ENCODE measurements around the gene PTGDR. TPM values are rescaled to one million over a fixed set of nuclear protein-coding genes. Genes with fewer than 3 reads are reported as not detected.

PTGDR gene
- total RNA-seq, 1 experiment from 2014 or later = not detected

DNA sequence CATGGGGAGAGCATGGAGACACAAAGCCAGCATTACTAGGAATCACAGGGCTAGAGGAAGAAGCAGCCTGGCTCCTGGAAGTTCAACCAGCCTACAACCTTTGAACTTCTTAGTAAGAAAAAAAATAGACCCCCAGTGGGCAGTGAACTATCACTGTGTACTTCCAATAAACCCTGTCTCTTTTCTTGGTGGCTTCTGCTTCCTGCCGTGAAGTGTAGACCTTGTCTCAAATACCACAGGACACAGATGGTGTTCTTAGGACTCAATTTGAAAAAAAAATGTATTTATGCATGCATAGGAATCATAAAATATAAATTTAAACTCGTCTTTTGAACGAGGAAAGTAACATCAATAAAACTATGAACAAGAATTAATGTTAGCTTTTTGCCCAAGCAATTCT, 43.0 kb downstream of the PTGDR start:
- no peak for DNase-seq (ENCODE audit: low spot score)

DNA sequence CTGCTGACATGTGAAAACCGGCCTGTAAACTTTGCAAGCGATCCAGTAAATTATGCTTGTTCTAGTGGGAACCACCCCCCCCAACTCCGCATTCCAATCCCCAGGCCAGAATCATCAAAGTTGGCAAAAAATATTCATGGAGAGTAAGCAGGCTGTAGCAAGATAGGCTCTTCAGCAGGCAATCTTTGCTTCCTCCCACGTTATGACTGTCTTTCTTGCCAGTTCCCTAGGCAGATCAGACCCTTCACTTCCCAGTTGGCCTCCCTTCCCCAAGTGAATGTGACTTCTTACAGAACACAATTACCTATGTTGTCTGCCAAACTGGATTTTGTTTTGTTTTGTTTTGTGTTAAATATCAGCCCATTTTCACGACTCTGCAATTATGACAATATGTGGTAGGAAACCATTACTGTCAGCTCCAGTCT, 45.4 kb downstream of the PTGDR start:
- DNase-seq (ENCODE audit: low spot score) = no peak

DNA sequence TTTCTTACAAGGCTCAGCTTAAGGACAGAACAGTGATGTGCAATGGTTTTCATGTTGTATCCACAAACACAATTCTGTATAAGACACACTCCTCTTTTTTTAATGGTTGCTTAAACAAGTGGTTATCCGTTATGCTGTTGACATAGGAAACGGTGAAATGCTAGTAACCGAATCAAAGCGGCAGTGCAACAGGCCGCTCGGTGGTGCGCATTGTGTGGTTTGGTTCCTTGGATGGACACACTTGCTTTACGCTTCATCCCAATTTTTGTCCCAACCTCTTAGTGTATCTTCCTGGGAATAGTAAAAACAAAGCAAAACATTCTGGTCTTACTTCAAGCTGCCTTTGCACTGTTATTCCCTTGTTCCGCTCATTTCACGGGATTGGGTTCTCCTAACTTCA, 46.0 kb downstream of the PTGDR start:
- no peak for DNase-seq (ENCODE audit: low spot score)

DNA sequence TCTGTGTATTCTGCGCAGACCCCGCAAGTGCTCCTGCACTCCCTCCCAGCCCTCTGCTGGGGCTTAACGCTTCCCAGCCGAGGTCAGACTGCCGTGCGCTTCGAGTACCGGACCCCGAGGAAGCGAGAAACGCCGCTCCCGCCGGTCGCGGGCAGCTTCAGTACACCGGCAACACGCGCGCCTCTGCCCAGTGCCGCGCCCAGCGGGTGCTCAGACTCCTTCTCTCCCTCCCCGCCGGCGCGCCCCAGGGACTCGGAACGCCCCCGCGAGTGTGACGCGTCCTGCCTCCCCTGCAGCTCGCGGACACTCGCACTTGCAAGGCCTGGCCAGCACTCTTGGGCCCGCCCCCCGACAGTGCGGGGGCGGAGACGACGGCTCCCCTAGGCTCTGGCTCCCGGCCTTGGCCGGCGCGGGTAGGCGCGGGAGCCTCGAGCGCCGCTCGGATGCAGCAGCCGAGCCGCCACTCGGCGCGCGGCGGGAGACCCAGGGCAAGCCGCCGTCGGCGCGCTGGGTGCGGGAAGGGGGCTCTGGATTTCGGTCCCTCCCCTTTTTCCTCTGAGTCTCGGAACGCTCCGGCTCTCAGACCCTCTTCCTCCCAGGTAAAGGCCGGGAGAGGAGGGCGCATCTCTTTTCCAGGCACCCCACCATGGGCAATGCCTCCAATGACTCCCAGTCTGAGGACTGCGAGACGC, 46.6 kb downstream of the PTGDR start, which contains the start of gene PTGER2:
Gene PTGER2, plus strand, starts transcription at position 410 of the 692 bp plus-strand sequence. Its CDS starts 237 bp downstream, at position 647.
- peak; percentile 58 for DNase-seq (ENCODE audit: low spot score)

DNA sequence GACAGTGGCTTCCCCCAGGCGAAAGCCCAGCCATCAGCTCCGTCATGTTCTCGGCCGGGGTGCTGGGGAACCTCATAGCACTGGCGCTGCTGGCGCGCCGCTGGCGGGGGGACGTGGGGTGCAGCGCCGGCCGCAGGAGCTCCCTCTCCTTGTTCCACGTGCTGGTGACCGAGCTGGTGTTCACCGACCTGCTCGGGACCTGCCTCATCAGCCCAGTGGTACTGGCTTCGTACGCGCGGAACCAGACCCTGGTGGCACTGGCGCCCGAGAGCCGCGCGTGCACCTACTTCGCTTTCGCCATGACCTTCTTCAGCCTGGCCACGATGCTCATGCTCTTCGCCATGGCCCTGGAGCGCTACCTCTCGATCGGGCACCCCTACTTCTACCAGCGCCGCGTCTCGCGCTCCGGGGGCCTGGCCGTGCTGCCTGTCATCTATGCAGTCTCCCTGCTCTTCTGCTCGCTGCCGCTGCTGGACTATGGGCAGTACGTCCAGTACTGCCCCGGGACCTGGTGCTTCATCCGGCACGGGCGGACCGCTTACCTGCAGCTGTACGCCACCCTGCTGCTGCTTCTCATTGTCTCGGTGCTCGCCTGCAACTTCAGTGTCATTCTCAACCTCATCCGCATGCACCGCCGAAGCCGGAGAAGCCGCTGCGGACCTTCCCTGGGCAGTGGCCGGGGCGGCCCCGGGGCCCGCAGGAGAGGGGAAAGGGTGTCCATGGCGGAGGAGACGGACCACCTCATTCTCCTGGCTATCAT, 47.3 kb downstream of the PTGDR start:
- no peak for DNase-seq (ENCODE audit: low spot score)

DNA sequence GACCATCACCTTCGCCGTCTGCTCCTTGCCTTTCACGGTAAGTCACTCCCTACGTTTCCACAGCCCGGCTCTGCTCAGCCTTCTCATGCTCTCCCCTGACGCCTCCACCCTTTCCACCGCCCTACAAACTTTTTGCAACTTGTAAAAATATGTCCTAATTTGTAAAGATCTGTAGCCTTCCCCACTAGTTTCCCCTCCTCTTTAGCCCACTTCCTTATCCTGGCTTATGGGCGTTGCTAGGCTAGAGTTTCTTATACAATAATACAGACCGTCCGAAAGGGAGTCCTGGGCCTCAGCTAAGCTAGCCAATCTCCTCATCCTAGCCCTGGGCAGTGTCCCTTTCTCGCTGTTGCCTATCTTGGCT, 47.8 kb downstream of the PTGDR start:
- no peak for DNase-seq (ENCODE audit: low spot score)

DNA sequence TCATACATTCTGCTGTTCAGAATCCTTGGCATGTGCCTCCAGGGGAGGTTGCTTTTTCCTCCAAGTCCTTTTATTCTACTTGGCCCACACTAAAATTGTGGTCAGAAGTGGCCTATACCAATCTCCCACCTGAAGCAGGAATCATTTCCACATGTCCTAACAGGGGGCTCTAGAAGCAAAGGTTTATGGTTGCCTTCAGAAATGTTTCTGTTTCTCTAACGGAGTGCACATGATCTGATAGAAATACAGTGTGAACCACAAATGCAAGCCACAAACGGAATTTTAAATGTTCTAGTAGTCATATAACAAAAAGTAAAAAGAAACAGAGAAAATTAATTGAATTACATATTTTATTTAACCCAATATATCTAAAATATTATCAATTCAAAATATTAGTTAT, 50.6 kb downstream of the PTGDR start:
- DNase-seq (ENCODE audit: low spot score) = no peak

DNA sequence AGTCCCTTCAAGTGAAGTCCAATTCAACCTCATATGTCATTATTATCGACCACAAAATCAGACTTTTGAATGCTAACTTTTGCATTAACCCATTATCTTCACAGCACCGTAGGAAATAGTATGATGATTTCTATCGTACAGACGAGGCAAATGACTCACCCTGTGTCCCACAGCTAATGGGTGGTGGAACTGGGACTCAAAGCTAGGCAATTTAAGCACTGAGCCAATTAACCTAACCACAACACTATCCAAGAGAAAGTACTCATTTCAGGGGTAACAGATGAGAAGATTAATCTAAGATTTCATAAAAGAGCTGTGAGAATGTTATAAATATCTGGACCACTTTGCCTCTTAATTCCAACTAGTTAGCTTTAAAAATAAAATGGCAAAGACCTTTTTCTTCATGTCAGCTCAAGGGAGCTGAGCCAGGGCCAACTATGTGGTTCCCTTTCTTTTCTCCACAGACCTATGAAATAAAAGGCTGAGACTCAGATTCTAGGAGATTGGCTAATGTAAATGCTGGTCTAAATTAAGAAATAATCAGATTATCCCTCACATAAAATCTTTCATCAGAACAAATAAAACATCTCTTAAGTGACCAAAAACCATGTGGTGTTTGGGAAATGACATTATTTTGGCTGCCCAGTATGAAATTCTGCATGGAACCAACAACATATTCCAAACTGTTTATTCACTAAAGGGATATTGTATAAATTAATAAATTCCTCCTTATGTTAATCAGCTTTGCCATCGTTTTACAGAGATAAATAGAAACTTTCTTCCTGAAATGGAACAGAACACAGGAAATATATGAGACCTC, 51.5 kb downstream of the PTGDR start:
- DNase-seq (ENCODE audit: low spot score) = no peak

DNA sequence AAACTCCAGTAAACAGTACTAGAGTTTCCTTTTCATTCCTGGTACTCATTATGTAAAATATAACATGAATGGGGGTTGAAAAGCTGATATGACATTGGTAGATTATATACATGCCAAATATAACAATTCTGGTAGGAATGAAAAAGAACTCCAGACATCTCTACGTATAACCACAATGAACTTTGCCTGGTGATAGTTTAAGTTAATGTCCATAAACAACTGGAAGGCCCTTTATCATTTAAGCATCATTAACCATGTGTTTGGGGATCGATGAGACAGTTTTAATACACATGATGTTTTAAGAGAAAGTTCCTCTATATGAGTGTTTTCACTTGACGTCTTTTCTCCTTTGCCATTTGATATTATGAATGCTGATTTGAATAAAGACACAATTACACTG, 52.4 kb downstream of the PTGDR start:
- DNase-seq (ENCODE audit: low spot score) = no peak

DNA sequence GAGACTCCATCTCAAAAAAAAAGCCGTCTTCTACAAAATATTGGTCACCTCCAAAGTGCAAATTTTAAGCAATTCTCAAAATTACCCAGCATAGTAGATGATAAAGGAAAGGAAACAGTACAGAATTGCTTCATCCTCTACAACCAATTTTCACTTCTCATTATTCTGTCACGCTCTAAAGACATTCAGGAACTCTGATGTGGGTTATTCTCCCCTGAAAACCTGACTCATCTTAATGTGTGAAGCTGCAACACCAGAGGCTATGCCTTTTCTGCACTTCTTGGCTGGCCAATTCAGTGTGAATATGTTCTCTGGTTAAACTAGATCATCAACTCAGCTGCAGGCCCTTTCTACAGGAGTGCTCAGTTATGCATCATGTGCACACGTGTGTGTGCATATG, 57.6 kb downstream of the PTGDR start:
- DNase-seq (ENCODE audit: low spot score) = no peak

DNA sequence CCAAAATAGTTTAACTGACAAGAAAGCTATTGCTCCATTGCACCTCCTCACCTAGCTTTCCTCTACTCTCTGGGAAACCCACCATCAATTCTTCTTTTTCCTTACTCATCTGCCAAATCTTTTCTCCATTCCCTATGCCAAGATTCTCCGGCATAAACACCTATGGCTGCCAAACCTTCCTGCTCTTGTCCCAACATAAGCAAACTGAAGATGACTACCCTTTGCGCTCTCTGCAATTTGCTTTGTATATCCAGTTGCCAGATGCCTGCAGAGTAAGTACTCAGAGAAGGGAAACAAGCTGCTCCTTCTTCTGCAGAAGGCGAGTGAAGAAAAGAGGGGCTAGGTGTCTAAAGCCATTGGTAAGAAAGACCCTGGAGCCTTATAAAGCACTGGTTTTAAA, 58.1 kb downstream of the PTGDR start:
- DNase-seq (ENCODE audit: low spot score) = no peak

Other genes starting within 250 kb of the PTGDR start
- gene NID2, start 198.6 kb upstream of the PTGDR start, total RNA-seq (2014; rRNA removed; shearing (Covaris generic)) = not detected in 2 replicates
- 0.12 TPM in 1 of 2 replicates, not detected in the other for gene PTGER2, start 46.6 kb downstream of the PTGDR start, total RNA-seq (2014; rRNA removed; shearing (Covaris generic))

Measured in A172 (cell line).